ENCODE measurements around the gene SLC9A4. TPM values are rescaled to one million over a fixed set of nuclear protein-coding genes. Genes with fewer than 3 reads are reported as not detected.
A peak's percentile ranks its signal among the peaks of the same experiment; 100 is the strongest.

The SLC9A4 gene, protein sequence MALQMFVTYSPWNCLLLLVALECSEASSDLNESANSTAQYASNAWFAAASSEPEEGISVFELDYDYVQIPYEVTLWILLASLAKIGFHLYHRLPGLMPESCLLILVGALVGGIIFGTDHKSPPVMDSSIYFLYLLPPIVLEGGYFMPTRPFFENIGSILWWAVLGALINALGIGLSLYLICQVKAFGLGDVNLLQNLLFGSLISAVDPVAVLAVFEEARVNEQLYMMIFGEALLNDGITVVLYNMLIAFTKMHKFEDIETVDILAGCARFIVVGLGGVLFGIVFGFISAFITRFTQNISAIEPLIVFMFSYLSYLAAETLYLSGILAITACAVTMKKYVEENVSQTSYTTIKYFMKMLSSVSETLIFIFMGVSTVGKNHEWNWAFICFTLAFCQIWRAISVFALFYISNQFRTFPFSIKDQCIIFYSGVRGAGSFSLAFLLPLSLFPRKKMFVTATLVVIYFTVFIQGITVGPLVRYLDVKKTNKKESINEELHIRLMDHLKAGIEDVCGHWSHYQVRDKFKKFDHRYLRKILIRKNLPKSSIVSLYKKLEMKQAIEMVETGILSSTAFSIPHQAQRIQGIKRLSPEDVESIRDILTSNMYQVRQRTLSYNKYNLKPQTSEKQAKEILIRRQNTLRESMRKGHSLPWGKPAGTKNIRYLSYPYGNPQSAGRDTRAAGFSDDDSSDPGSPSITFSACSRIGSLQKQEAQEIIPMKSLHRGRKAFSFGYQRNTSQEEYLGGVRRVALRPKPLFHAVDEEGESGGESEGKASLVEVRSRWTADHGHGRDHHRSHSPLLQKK
- not detected in 2 replicates for total RNA-seq (2012; rRNA removed)
- polyA plus RNA-seq (2012; rRNA removed), result not detected in 2 replicates
- not detected in 2 replicates for polyA plus RNA-seq (2012; cell fraction: cytosol; rRNA removed)
- not detected in 2 replicates for polyA plus RNA-seq (2012; cell fraction: nucleus; rRNA removed; ENCODE audit: low replicate concordance)
- percentile 2 among the genes with signal in this experiment for Bru-seq, nascent RNA
- BruChase-seq, experiment 1, labeled RNA remaining after a 6-hour chase, result not detected
- BruChase-seq, experiment 2, labeled RNA remaining after a 2-hour chase, result not detected
- long read RNA-seq, result 0 reads

DNA sequence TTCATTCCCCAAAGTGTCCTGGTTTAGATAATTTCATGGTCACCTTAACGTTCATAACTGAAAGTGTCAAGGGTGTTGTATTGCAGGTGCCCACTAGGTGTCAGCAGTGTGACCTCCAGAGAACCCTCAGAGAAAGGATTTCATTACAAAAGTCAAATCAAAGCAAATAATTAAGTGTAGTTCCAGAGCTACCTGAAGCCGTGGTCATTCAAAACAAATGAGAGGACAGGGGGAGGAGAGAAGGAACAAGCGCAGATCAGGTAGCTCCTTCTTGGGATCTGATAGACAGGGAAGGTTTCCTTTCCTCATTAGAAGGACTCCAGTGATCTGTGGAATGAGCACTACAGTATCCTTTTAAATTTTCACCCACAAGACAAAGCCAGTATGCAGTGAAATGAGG lies at the start of gene SLC9A4:
TSS of gene SLC9A4 (plus strand) at position 207 of the 400 bp plus-strand sequence. CDS start 534 bp downstream, outside the sequence.
- Histone ChIP-seq H3K9ac (ENCODE audit: low read depth, low read length) (no peak within 1 kb of the TSS), H3K9me1 (ENCODE audit: insufficient read depth, low read length) (no peaks in the 10 kb centered on the region), H2AK9ac (replicated peaks; ENCODE audit: low read depth, low read length, poor library complexity) (no peak within 1 kb of the TSS), H4K8ac (ENCODE audit: low read depth in 2 of 2, low read length in 2 of 2) (no peak within 1 kb of the TSS), H3K9me3 (ENCODE audit: control insufficient read depth, insufficient read depth, low read length) (no peaks in the 10 kb centered on the region; the same call in 1 of the 2 replicates), H4K20me1 (ENCODE audit: insufficient read depth, low read length) (no peaks in the 10 kb centered on the region), H2BK20ac (ENCODE audit: low read depth, low read length) (no peak within 1 kb of the TSS), H4K5ac (ENCODE audit: low read depth, low read length) (no peak within 1 kb of the TSS), H3K18ac (ENCODE audit: low read depth, low read length) (no peak within 1 kb of the TSS), H3K27me3 (ENCODE audit: control insufficient read depth, insufficient read depth, low read length) (peaks cover 16% of the 10 kb centered on the region), H3K79me1 (ENCODE audit: low read depth in 1 of 2, low read length in 2 of 2) (no peaks in the 10 kb centered on the region), H3K4me2 (ENCODE audit: low read depth, low read length) (no peak within 1 kb of the TSS), H3K27ac (ENCODE audit: insufficient read depth, low read length) (no peak within 1 kb of the TSS), H2BK15ac (ENCODE audit: low read depth, low read length) (no peak within 1 kb of the TSS), H3K36me3 (ENCODE audit: control insufficient read depth, insufficient read depth, low read length) (no peaks in the 10 kb centered on the region), H3K4me3 (ENCODE audit: insufficient read depth, low read depth, low read length) (no peak within 1 kb of the TSS), H2AFZ (replicated peaks; ENCODE audit: low read length, poor library complexity) (no peak within 1 kb of the TSS), H2AK5ac (ENCODE audit: low read depth, low read length) (no peak within 1 kb of the TSS), H2BK5ac (ENCODE audit: low read depth, low read length, poor library complexity, severe bottlenecking) (no peak within 1 kb of the TSS), H3K23ac (ENCODE audit: low read depth, low read length) (no peak within 1 kb of the TSS), H3K4me1 (ENCODE audit: control insufficient read depth, insufficient read depth, low read length) (no peaks in the 10 kb centered on the region), H3K14ac (replicated peaks; ENCODE audit: low read depth, low read length) (no peak within 1 kb of the TSS), H2BK120ac (ENCODE audit: low read depth, low read length) (no peak within 1 kb of the TSS), H4K91ac (ENCODE audit: insufficient read depth, low read depth, low read length) (no peak within 1 kb of the TSS), H3K56ac (ENCODE audit: extremely low read depth, insufficient read depth, low read length) (no peak within 1 kb of the TSS), H3K4ac (ENCODE audit: low read depth, low read length) (no peak within 1 kb of the TSS)
- DNase-seq (peak; percentile 36), ATAC-seq (ENCODE audit: low read depth) (peak; percentile 79)
- no CpG with 5 or more reads among the region's 3 CpGs for WGBS, 2 experiments (ENCODE audit: extremely low coverage in 2 of 2, insufficient read length in 1 of 2)
- intact Hi-C loops (cut with micrococcal nuclease) (loop anchor here (1.0 to 5.0 kb wide), 4 partner anchors 119 to 334 kb away; no protein-coding TSS in a partner anchor), dilution Hi-C loops (cut with HindIII; ENCODE audit: low sequenced_read_pairs, unreplicated experiment) (no loop called here), in situ Hi-C loops (cut with MboI; ENCODE audit: low sequenced_read_pairs) (loop anchor here (5.0 kb wide), 1 partner anchor 139 kb away; no protein-coding TSS in a partner anchor)
- ChIA-PET POLR2A (ENCODE audit: unreplicated experiment) (no interaction called here), CTCF (interaction anchor here (0.6 to 2.0 kb wide), 13 partner anchors 9 to 266 kb away, joined by 3 to 11 read pairs (median 4); no protein-coding TSS in a partner anchor)
- BruUV-seq (replicated peaks), result no TSS peak
- peak; percentile 70 for TF ChIP-seq RAD21 (IDR thresholded peaks at IDR 0.05; ENCODE audit: low read length)
- no peak for TF ChIP-seq RFX5 (IDR thresholded peaks at IDR 0.05; ENCODE audit: low read depth, low read length)
- no peak for TF ChIP-seq MAFK (IDR thresholded peaks at IDR 0.05; ENCODE audit: low read depth, low read length)
- peak; percentile 73 for TF ChIP-seq CTCF (conservative IDR thresholded peaks at IDR 0.05; ENCODE audit: low read depth, low read length)
- peak; percentile 87 for TF ChIP-seq SMC3 (IDR thresholded peaks at IDR 0.05; ENCODE audit: low read depth, low read length)
- no peak for TF ChIP-seq CHD1 (IDR thresholded peaks at IDR 0.05; ENCODE audit: low read depth, low read length)
